HL-60 (cell line): ENCODE data around the gene EPC1.
"Not testable (repeated sequence)": the region's sequence is repeated elsewhere in the genome, so short reads cannot be mapped to it uniquely, and the experiment has no call there.

Source experiments
- DNase-seq, 2 experiments: peaks; one replicate each; pipeline ENCODE4 v3.0.0-alpha.2; 2010 to 2020; ENCODE audit warnings: low read depth in 1 of 2, low spot score in 1 of 2
- H3K27ac ChIP-seq: fragments of 250-450 bp; sonication (Bioruptor Pico); replicated peaks from 2 replicates; pipeline ENCODE4 v1.5.1; 2020; ENCODE audit warnings: mild to moderate bottlenecking, moderate library complexity
- H3K27me3 ChIP-seq: fragments of 250-450 bp; sonication (Bioruptor Pico); 2 replicates; pipeline ENCODE4 v1.5.1; 2021; ENCODE audit warnings: mild to moderate bottlenecking, moderate library complexity; ENCODE audit not compliant: insufficient read depth, poor library complexity, severe bottlenecking
- H3K4me3 ChIP-seq: replicated peaks from 2 replicates; pipeline ENCODE4 v1.5.1; 2011; ENCODE audit warnings: mild to moderate bottlenecking, control low read depth, low read length; ENCODE audit not compliant: insufficient read depth
- GABPA ChIP-seq: IDR thresholded peaks from 2 replicates; pipeline ENCODE4 v1.6.1; 2012; ENCODE audit warnings: low read depth
- POLR2AphosphoS5 ChIP-seq: IDR thresholded peaks from 2 replicates; pipeline ENCODE4 v1.6.1; 2012; ENCODE audit warnings: low read depth
- SPI1 ChIP-seq: IDR thresholded peaks from 2 replicates; pipeline ENCODE4 v1.6.1; 2012; ENCODE audit warnings: low read depth, mild to moderate bottlenecking, borderline replicate concordance
- TF ChIP-seq, protein P1 (sequence below): IDR thresholded peaks from 2 replicates; pipeline ENCODE4 v1.6.1; 2012; ENCODE audit warnings: low read depth; ENCODE audit not compliant: insufficient replicate concordance
- TF ChIP-seq, protein P2 (sequence below): IDR thresholded peaks from one replicate; pipeline ENCODE4 v1.5.1; 2011; ENCODE audit warnings: low read length, control low read depth, inconsistent platforms; ENCODE audit not compliant: insufficient read depth

Gene EPC1

DNA sequence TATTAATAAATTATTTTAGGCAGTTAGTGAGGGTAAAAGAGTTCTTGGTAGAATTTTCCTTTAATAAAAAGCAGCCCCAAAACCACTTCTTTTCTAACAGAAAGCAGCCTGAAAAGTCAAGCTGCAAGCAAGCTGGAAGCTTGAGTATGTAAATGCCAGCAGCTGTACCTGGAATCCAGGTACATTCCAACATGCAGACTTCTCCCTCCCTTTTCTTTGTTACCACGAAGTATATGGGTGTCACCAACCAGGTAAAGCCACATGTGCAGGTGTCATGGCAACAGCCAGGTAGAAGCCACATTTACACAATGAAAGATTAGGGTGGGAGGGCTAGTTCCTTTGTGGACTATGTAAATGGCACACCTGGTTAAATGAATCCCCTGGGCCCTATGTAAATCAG lies 114.6 kb downstream of the EPC1 start:
- TF ChIP-seq GABPA (no peak), SPI1 (no peak)
- TF ChIP-seq, protein P1, sequence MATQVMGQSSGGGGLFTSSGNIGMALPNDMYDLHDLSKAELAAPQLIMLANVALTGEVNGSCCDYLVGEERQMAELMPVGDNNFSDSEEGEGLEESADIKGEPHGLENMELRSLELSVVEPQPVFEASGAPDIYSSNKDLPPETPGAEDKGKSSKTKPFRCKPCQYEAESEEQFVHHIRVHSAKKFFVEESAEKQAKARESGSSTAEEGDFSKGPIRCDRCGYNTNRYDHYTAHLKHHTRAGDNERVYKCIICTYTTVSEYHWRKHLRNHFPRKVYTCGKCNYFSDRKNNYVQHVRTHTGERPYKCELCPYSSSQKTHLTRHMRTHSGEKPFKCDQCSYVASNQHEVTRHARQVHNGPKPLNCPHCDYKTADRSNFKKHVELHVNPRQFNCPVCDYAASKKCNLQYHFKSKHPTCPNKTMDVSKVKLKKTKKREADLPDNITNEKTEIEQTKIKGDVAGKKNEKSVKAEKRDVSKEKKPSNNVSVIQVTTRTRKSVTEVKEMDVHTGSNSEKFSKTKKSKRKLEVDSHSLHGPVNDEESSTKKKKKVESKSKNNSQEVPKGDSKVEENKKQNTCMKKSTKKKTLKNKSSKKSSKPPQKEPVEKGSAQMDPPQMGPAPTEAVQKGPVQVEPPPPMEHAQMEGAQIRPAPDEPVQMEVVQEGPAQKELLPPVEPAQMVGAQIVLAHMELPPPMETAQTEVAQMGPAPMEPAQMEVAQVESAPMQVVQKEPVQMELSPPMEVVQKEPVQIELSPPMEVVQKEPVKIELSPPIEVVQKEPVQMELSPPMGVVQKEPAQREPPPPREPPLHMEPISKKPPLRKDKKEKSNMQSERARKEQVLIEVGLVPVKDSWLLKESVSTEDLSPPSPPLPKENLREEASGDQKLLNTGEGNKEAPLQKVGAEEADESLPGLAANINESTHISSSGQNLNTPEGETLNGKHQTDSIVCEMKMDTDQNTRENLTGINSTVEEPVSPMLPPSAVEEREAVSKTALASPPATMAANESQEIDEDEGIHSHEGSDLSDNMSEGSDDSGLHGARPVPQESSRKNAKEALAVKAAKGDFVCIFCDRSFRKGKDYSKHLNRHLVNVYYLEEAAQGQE: no peak
- Histone ChIP-seq H3K27me3 (no peaks in the 10 kb centered on the region), H3K27ac (no peak overlapping the region), H3K4me3 (no peak overlapping the region)
- DNase-seq: no peak

DNA sequence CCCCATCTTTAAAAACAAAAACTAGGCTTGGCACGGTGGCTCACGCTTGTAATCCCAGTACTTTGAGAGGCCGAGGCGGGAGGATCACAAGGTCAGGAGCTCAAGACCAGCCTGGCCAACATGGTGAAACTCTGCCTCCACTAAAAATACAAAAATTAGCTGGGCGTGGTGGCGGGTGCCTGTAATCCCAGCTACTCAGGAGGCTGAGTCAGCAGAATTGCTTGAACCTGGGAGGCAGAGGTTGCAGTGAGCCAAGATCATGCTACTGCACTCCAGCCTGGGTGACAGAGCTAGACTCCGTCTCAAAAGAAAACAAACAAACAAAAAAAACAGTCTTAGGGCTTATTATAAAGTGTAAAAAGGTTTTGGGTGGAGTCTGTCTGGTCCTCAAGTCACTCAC lies 117.2 kb downstream of the EPC1 start:
- H3K27ac ChIP-seq, H3K4me3 ChIP-seq, H3K27me3 ChIP-seq, DNase-seq: not testable (repeated sequence)

DNA sequence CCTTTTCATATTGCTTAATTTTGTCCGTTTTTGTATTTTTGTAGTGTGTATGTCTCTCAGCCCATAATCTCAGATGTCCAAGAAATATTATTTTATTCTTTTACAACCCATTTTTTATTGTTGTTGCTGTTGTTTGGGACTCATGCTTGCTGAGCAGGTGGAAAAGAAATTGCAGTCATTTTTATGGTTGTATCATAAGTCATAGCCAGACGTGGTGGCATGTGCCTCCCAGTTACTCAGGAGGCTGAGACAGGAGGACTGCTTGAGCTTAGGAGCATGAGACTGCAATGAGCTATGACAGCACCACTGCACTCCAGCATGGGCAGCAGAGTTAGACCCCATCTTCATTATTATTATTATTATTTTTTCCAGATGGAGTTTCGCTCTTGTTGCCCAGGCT lies 117.8 kb downstream of the EPC1 start:
- TF ChIP-seq, protein P1: no peak
- H3K27ac ChIP-seq: no peak overlapping the region
- no peak for DNase-seq
- no peaks in the 10 kb centered on the region for H3K27me3 ChIP-seq
- H3K4me3 ChIP-seq: no peak overlapping the region

DNA sequence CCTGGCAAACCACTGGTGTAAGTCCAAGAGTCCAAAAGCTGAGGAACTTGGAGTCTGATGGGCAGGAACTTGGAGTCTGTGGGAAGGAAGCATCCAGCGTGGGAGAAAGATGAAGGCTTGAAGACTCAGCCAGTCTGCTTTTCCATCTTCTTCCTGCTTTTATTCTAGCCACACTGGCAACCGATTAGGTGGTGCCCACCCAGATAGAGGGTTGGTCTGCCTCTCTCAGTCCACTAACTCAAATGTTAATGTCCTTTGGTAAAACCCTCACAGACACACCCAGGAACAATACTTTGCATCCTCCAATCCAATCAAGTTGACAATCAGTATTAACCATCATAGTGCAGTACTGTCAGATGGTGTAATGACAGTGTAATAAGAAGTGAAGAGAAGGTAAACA lies 119.2 kb downstream of the EPC1 start:
- Histone ChIP-seq H3K27ac (no peak overlapping the region), H3K4me3 (no peak overlapping the region), H3K27me3 (no peaks in the 10 kb centered on the region)
- DNase-seq: no peak
- TF ChIP-seq SPI1 (no peak), POLR2AphosphoS5 (no peak), GABPA (no peak)
- TF ChIP-seq, protein P2, sequence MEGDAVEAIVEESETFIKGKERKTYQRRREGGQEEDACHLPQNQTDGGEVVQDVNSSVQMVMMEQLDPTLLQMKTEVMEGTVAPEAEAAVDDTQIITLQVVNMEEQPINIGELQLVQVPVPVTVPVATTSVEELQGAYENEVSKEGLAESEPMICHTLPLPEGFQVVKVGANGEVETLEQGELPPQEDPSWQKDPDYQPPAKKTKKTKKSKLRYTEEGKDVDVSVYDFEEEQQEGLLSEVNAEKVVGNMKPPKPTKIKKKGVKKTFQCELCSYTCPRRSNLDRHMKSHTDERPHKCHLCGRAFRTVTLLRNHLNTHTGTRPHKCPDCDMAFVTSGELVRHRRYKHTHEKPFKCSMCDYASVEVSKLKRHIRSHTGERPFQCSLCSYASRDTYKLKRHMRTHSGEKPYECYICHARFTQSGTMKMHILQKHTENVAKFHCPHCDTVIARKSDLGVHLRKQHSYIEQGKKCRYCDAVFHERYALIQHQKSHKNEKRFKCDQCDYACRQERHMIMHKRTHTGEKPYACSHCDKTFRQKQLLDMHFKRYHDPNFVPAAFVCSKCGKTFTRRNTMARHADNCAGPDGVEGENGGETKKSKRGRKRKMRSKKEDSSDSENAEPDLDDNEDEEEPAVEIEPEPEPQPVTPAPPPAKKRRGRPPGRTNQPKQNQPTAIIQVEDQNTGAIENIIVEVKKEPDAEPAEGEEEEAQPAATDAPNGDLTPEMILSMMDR: no peak
- TF ChIP-seq, protein P1: no peak

DNA sequence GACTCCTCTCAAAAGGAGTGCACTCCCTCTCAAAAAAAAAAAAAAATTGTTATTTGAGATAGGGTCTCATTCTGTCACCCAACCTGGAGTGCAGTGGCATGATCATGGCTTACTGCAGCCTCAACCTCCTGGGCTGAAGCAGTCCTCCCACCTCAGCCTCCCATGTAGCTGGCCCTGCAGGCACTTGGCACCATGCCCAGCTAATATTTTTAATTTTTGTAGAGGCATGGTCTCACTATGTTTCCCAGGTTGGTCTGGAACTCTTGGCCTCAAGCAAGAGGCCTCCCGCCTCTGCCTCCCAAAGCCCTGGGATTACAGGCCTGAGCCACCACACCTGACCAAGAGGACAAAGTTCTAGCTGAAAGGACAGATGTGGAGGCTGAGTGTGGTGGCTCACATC lies 120.3 kb downstream of the EPC1 start:
- TF ChIP-seq SPI1 (no peak), GABPA (no peak), POLR2AphosphoS5 (no peak)
- TF ChIP-seq, protein P1: no peak
- TF ChIP-seq, protein P2: no peak
- Histone ChIP-seq H3K27me3 (no peaks in the 10 kb centered on the region), H3K27ac (no peak overlapping the region), H3K4me3 (no peak overlapping the region)
- DNase-seq: no peak
